HG03378 (cell line): ENCODE results near the gene FHOD3.
A peak's percentile ranks its signal among the peaks of the same experiment; 100 is the strongest.

Source experiments
- ATAC-seq: cut with Tn5 transposase; IDR thresholded peaks from one replicate; pipeline ENCODE4 v1.9.1; 2021; ENCODE audit warnings: mild to moderate bottlenecking, moderate library complexity; ENCODE audit not compliant: unreplicated experiment

The FHOD3 gene

DNA sequence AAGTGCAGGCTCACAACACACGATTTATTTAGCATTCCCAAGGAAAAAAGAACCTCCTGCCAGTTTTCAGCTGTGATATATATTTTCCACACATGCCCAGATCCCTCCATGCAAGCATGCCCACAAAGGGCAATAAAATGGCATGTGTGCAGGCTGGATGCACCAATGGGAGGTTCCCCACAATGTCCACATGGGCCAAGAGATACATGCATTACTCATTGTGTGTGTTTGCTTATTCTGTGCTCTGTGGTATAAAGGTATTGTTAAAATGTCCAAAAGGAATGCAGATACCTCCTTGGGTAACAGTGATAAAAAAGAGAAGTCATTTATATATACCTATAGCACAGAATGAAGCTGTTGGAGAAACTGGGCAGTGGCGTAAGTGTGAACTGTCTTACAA is 207.4 kb downstream of the FHOD3 start:
- ATAC-seq: no peak

DNA sequence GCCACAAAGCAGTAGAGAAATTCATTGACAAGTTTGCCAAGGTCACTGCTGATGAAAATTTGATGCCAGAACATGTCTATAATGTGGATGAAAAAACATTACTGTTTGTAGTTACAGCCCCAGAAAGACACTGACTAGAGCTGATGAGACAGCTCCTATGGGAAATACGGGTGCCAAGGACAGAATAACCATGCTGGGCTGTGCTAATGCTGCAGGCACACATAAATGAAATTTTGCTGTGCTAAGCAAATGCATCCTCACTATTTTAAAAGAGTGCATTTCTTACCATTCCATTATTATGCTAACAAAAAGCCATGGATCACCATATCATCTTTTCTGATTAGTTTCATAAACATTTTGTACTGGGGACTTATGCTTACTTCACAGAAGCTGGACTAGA is 208.2 kb downstream of the FHOD3 start:
- no peak for ATAC-seq

DNA sequence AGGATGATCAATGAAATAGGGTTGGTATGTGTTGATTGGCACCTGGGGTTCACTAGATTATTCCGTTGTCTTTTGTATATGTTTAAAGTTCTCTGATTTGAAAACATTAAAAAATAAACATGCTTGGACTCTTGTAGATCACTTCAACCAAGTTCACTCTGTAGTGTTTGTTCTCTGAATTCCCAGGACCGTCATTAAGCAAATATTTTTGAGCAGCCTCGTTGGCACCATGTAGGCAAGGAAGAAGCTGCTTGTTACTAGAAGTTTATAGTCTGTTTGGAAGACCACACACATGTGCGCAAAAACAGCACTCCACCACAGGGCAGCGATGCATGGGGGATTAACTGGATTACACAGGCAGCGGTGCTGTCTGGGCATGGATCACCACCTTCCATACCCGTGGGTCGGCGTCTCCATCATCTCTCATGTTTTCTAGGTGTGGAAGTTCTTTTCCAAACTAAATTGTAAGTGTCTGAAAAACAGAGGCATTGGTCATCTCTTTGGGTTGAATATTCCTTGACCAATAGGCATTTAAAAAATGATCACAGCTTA is 212.2 kb downstream of the FHOD3 start:
- no peak for ATAC-seq

DNA sequence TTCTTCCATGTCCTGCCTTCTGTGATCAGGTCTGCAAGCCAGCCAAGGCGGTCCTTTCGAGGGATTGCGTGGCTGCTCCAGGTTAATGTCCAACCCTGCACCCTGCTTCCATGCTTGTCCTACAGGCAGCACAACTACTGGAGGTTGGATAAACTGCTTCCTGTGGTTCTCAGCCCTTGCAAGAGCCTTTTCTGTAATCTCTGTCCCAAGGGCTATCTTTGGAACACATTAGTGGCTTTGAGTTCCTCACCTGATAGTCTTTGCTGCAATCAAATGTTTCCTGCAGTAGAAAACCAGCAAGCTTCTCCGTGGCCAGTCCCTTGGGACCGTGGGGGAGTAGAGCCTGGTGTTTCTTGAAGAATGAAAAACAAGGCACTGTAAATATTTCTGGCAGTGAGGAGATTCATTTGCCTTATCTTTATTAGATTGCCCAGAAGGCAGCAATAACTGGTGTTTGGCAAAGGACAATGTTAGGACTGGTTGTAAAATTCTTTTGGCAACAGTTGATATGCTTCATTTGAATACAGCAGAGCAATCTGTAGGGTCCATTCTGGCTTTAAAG is 214.4 kb downstream of the FHOD3 start:
- ATAC-seq: no peak

DNA sequence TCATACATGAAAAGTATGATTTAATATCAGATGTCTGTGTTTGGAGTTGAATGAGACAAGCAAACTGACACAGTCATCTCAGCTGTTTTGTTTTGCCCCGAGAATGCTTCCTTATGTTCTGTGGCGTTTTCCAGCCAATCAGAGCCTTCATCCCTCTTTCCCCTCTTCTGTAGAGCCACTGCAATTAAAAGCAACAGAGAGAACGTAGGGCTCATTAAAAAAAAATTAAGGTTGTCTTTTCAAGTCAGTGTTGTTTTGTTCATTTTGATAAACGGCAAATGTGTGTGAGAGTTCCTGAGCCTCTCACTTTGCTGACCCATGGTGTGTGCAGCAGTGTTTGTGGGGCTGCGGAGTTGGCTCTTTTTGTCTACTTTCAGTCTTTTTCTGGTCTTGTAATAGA is 216.0 kb downstream of the FHOD3 start:
- no peak for ATAC-seq

DNA sequence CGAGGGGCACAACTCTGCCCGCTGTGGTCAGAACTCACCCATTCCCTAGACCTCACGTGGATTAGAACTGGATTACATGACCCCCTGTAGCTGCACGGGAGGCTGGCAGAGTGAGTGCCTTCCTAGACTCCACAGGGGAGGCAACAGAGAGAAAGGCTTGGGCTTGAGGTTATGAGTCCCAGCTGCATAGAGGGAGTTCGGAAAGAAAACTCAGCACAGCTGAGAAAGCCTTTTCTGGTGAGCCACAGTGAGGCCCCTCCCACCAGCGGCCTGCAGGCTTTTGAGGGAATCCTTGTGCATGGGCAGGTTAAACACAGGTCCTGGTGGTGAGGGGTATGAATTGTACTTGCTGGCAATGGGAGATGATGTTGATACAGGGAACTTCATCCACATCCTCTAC is 217.3 kb downstream of the FHOD3 start:
- ATAC-seq: no peak

DNA sequence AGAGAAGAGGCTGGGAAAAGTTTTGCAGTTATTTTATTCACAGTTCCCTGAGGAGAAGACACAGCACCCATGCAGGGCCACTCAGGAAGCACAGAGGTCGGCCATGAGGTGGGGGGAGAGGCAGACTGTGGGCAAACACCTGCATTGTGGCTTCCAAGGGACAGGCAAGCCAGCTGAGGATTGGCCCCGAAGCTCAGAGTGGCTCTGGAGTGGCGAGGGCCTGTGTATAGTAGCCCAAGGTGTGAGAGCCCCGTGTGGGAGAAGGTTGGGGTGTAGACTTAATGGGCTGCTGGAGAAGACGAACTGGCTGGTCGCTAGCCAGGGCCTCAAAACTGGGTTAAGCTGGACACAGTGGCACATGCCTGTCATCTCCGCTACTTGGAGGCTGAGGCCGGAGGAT is 218.7 kb downstream of the FHOD3 start:
- ATAC-seq: no peak

DNA sequence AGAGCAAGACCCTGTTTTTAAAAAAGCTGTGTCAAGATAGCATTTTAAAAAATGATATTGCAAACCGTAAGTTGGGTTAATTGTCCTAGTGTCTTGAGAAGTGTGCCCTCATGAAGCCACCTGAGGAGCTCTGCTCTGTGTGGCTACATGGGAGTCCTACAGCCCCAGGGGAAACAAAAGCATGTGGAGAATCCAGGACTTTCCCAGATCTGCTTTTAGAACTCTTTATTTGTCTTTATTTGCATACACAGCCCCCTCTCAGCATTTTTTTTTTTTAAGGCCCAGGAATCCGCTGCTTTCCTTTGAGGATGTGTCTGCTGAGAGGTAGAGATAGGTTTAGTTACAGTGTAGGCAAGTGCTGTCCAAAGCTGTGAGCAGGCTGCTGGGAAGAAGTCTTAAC is 219.2 kb downstream of the FHOD3 start:
- ATAC-seq: no peak

DNA sequence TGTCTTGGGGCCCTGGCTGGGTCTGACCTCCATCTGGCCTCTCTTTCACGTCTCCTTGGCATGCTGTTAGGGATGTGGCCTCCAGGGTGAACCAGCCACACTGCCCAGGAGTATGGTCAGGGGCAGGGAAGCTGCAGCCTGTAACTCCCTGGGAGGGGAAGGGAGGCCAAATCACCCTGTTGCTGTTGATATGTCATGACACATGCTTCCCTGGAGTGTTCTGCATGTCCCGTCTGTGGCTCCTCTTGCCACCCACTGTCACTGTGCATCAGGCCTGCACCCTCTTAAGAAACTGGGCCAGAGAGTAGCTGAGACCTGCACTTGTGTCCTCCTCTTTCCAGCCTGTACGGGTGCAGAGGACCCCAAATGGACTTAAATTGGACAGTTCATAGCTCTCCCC is 221.3 kb downstream of the FHOD3 start:
- ATAC-seq: no peak

DNA sequence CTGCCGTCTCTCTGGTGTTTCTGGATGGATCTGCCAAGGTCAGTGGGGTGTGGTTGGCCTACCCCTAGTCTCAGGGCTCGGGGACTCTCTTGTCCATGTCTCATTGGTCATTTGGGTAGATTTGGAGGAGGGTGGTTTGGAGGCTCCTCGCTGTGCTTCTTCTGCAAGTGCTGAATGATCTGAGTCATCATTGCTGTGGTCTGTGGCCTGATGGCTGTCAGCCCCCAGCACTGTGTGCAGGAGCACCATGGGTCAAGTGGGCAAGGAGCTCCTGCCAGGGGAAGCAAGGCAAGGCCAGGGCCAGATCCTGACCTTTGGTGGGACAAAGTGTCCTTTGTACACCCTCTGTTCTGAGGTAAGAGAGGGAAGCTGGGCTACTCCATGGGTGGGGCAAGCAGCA is 221.8 kb downstream of the FHOD3 start:
- ATAC-seq: peak; percentile 45

DNA sequence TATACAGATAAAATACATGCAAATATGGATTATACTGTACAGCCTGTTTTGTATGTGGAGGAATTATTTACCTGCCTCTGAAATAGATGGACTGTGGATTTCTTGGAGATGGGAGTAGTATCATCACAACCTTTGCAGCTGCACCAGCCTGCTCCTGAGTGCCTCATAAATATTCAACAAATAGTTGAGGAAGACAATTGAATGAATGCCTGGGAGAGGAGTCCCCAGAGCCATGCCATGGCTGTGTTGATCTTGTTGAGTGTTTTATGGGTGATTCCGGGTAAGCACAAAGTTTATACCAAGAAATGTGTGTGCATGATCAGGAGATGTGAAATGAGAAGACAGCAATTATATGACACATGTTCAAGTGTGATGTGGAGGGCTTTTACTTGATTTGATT is 225.0 kb downstream of the FHOD3 start:
- no peak for ATAC-seq

DNA sequence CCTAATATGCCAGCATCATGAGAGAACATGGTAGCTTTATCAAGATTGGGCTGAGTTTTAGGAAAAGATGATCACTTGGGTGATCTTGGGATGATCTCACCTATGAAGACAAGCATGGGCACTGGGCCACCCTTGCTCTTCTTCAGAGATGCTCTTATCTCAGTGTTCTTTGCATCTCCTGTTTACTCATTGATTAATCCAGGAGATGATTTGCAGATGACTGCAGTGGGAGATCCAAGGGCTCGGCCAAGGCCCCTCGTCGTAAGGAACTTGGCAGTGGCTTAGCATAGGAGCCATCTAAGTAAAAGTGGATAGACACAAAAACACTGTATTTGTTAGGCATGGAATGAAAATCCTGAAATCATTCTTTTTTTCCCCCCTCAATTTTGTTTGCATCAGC is 228.4 kb downstream of the FHOD3 start:
- ATAC-seq: no peak

DNA sequence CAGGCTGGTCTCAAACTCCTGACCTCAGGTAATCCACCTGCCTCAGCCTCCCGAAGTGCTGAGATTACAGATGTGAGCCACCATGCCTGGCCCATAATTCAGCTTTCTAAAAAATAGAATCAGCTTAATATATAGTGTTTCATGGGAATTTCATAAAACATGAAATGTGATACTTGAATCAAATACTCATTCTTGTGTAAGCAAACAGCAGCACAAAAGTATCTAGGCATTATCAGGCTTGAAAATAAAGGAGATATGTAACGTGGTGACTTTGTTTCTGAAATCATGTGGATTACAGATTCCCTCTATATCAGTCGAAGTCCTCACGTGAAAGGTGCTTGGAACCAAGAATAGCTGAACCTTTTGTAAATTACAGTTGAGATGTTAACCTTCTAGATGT is 229.1 kb downstream of the FHOD3 start:
- no peak for ATAC-seq

DNA sequence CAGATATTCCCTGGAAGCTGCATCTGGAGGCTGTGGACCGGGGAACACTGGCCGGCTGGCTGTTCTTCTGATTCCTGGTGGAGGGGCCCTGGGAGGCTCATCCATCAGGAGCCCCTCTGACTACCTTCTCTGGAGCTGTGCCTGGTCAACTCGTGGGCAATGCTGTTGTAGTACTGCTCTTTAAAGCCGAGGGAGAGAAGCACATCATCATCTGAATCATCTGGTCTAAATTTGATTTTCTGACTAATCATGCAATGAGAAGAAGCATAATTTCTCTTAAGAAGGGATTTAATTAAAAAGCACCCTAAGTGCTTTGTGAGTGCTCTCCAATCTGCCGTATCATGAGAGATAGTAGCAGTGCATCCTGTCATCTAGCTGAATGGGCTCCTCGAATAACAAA is 229.5 kb downstream of the FHOD3 start:
- no peak for ATAC-seq

DNA sequence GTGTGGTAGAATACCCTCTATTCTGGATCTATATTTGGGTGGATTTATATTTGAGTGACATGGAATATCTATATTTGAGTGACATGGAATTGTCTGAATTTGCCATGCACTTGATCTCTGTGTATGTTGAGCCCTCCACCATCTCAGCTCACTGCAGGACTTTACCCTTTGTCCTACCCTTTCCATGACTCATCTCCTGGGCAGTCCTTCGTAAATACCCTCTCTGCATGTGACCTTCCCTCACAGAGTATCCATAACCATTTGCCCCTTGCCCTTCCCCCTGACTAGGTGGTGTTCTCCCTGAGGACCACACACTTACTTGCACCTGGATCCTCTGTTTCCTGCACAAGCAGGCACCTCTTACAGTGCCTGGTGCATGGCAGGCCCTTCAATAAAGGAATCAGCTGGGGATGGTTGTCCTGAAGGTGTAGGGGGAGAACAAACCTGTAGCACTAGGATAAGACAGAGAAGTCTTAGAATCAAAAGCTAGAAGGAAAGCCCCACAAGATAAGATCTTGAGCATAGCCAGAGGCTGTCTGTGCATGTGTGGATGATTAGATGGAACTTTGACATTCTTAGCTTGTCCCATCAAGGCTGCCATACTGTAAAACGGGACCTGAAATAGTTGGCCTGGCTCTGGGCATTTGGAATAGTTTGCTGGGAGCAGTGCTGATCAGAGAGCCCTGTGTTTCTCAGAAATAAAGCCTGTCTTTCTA is 230.4 kb downstream of the FHOD3 start:
- no peak for ATAC-seq

DNA sequence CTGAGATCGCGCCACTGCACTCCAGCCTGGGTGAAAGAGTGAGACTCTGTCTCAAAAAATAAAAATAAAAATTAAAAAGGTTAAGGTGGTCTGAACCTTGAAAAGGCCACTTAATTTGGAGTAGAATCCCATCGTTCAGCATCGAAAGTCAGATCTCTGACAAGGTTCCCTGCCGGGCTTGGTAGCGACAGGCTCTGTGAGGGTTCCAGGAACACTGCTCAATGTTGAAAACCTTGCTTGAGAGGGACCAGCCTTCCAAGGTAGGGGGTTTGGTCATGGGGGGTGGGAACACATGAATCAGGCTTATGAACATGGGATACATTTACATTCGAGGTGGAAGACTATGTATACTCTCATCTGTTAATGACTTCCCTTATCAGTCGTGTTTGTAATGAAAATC is 232.2 kb downstream of the FHOD3 start:
- ATAC-seq: no peak

DNA sequence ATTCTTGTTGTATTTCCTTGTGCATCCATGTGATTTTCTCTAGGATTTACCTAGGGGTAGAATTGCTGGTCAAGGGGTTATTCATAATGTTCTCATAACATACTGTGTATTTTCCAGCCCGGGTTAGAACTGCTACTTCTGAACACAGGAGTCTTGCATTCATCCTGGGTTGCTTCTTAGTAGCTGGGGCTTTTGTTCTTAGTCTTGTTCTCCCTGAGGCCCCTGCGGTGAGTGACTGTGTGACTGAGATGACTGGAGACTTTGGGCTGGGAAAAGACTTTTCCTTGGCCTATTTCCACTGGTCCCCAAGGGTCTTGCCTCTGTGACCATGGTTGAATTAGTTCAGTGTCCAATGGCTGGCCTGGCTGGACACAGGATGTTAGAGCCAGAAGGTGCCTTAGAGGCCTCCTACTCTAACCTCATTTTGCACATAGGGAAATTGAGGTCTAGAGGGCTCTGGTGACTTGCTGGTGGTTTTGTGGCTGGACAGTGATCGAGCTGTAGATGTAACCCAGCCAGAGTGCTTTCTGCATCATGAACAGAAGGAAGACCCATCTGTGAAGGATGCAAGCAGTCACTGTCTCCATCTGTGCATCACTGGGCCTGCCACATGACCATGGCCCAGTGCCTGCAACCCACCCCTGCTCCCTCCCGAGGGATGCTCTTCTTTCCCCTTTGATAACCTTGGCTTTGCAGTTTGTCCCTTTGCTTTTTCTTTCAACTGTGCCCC is 233.3 kb downstream of the FHOD3 start:
- no peak for ATAC-seq

DNA sequence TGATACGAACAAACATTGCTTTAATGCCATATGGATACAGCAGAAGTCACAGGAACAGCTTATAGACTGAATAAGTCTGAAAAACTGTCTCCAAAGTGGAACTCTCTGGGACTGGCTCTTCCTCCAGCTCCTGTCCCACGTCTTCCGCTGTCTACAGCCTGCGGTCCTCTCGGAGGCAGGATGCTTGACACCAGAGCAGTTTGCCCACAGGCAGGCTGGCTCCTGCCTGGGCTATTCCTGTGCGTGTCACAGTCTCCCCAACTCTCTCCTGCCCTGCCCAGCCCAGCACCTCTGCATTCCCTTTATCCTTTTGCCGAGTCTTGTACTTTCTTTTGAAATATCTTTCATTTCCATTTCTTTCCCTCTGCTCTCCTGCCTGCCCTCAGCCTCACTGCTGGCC is 234.1 kb downstream of the FHOD3 start:
- ATAC-seq: no peak

DNA sequence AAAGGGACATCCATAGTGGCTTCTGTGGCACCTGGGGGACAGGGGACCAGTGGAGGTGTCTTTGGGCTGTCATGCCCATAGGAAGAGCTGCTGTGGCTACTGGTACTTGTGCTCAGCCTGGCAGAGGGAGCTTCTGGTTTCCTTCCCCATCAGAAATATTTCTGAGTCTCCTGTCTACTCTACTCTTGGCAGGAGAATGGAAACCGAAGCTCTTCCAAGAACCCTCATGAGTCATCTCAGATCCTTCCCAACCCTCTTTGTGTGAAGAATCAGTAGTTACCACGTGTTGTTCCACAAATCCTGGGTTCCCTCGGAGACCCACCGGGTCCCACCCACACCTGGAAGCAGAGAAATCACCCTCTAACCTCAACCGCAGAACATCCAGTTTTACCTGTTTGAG is 234.9 kb downstream of the FHOD3 start:
- no peak for ATAC-seq

DNA sequence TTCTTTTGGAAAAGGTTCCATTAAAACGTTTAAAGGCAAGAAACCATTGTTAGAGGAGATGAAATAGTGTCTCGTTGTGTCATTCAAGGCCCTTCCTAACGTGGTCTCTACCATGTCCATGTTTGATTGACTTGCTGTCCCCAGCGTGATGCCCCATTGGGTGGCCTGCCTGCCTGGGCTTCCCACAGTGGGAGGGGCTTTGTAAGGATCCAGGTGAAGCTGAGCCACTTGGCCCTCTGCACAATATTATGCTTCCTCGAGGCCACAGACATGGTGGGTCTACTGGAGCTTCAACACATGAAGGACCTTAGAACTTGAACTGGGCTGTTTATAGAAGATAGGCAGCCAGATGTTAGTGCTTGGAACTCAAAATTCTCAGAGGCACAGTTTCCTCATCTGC is 235.3 kb downstream of the FHOD3 start:
- no peak for ATAC-seq

DNA sequence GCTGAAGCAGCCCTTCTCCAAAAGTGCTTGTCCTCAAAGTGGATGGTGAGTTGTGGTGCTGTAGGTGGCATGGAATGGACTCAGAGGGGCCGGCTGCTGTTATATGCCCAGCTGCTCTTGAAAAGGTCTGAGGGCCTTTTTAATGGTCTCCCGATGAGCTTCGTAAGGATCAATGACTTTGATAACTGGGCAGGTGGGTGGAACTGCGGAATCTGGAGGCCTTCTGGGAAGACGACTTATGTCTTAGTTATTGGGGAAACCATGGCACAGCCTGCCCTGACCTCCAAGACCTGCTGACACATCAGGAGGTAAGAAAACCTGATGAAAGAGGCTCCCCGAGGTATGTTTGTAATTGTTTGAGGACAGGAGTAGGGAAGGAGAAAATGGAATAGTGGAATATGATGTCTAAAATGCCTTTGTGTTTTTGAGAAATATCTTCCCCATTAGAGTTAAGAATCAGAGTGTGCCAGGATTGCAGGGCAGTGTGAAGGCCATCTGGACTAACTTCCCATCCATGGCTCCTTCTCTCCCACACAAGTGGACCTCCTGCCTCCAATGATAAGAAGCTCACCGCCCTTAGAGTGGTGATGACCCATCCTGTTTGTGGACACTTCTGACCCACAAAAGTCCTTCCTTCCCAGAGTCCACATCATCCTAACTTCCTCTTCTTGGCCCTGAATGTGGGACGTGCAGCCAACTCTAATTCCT is 236.1 kb downstream of the FHOD3 start:
- ATAC-seq: no peak
